Fibroblast of skin of back (primary cell): ENCODE results near the gene TIMM50. TPM values are rescaled to one million over a fixed set of nuclear protein-coding genes. Genes with fewer than 3 reads are reported as not detected.
"Not testable (repeated sequence)": the region's sequence is repeated elsewhere in the genome, so short reads cannot be mapped to it uniquely, and the experiment has no call there.

Experiments used
- DNase-seq: peaks from one replicate; pipeline ENCODE4 v3.0.0-alpha.2; 2013
- polyA plus RNA-seq, 2 experiments: library from polyadenylated mRNA; unstranded; fragments of 120-200 nt; gene quantifications; one replicate each; pipeline ENCODE4 v1.2.1, GENCODE V29; 2013; ENCODE audit not compliant: insufficient read length in 2 of 2

The TIMM50 gene
- 85.5 TPM for polyA plus RNA-seq (2013, experiment 1 of 2; ENCODE audit: insufficient read length)
- 54.2 TPM for polyA plus RNA-seq (2013, experiment 2 of 2; ENCODE audit: insufficient read length)

DNA sequence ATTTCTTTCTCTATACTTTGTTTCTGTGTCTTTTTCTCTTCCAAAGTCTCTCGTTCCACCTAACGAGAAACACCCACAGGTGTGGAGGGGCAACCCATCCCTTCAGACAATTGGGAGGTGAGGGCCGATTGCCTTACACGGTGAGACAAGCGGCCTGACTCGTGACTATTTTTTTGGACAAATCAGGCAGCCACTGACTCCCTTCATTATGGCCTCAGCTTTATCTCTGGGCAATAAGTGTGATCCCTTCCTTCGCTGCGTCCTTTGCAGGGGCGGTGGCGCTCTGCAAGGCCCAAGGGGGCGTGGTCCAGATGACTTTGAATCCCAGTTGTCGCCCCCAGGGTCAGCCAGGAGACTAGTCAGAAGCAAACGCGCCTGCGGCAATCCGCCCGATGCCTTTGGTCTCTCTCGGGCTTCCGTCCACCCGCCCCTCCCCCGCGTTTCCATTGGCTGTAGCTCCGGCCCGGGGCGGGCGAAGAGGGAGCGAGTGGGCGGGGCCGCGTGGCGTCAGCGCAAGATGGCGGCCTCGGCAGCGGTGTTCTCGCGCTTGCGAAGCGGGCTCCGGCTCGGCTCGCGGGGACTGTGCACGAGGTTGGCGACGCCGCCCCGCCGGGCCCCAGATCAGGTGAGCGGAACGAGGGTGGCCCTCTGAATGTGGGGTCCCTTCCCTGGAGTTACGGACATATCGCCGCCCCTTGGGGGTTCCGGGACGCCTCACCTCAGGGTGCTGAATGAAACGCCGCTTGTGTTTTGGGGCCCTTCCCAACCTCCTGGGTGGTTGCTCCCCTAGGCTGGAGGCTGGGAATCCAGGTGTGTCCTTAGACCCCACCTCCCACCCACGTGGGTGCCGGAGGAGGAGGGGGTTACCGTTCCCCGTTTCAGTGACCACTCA, at the start of gene TIMM50:
TSS of gene TIMM50 (plus strand) at position 502 of the 892 bp plus-strand sequence. CDS start at position 518, 16 bp downstream.
- DNase-seq: peak; percentile 95

DNA sequence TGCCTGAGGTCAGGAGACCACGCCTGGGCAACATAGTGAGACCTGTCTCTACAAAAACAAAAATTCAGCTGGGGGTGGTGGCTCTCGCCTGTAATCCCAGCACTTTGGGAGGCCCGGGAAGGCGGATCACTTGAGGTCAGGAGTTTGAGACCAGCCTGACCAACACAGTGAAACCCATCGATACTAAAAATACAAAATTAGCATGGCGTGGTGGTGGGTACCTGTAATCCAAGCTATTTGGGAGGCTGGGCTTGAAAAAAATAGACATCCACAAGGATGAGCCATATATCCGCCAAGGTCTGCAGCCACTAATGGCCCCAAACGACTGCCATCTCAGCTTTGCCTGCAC, 48.0 kb upstream of the TIMM50 start:
- DNase-seq: no peak

DNA sequence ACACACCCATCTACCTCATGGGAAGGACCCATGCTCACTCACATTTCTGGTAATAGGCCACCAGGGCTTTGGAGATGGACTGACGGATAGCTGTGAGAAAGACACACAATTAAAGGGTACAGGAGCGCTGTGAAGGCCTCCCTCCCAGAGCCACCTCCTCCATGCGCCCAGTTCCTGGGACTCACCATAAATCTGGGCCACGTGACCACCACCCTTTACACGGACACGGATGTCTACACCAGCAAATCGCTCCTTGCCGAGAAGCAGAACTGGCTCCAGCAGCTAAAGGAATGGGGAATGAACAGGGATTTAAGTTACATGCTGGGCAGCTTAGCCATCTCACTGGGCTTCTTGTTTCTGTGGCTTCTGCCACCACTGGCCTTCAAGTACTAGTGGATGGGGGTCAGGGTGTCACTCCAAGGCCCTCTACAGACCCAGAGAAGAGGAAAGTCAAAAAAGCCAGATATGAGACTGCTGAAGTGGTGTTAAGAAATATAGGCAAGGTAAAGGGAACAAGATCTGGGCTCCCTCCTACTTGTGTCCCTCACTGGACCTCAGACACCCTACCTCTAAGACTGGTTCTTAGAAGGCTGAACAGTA, 47.1 kb upstream of the TIMM50 start:
- DNase-seq: no peak

DNA sequence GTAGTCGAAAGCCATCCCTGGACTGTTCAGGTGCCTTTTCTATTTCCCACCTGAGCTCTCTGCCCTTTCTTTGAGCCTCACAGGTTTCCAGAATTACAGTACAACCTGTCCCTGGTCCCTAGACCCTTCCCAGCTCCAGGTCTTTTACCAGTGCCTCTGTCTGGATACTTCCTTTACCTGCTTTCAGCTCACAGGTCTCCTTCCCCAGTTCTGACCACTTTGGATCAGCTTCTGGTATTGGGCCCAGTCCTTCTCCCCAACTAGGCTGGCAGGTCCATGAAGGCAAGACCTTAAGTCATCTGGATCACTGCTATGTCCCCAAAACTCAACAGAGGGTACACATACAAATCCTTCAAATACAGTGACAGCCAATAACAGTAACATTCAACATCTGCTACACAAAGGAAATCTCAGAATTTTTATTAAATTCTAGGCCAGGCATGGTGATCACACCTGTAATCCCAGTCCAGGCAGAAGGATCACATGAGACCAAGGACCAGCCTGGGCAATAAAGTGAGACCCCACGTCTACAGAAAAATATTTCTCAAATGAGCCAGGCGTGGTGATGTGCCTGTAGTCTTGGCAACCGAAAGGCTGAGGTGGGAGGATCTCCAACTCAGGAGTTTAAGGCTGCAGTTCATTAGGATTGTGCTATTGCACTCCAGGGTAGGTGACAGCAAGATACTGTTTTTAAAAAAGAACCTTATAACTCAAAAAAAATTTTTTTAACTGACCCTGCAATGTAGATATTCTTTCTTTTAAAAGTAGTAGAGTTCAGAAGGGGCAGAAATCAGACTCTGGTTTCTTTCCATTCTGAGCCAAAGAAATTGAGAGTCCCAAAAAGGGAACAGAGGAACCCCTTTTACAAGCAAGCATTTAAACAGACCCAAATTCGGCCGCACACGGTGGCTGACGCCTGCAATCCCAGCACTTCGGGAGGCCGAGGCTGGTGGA, 46.2 kb upstream of the TIMM50 start:
- no peak for DNase-seq

DNA sequence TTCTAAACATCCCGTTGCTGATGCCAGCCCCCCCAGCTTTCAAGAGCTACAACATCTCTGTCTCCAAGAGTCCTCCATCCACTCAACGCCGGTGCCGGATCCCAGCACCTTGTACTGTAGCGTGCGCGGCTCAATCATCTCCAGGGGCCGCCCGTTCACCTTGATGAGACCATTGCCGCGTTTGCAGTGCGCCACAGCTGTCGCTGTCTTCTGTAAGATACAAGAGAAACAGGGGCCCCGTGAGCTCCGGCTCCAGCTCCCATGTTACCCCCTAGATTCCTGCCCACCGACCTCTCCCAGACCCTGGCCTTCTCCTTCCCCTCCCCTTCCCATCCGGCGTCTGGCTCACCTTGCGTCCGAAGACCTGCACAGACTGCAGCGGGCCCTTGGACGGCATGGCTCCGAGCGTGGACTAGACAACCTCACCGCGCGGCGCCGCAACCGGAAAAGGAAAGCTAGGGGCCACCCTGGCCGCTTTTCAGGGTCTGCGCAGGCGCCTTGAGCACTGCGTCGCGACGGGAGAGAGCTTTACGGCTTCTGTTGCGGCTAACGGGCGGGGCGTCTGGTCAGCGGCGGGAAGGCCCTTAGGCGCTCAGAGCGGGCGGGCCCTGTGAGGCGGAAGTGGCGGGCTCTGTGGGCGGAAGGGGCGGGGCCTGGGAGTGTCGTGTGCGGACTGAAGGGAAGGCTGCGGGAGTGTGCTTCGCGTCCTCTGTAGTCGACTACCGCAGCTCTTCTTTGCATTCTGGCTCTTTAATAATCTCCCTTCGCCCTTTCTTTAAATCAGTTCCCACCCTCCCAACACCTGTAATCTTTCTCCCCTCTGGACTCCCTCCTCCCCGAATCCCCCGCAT, 44.9 kb upstream of the TIMM50 start, which contains the start of gene RPS16:
TSS of gene RPS16 (minus strand) at position 451 of the 851 bp plus-strand sequence. CDS start at position 397, 54 bp downstream.
- peak; percentile 97 for DNase-seq

DNA sequence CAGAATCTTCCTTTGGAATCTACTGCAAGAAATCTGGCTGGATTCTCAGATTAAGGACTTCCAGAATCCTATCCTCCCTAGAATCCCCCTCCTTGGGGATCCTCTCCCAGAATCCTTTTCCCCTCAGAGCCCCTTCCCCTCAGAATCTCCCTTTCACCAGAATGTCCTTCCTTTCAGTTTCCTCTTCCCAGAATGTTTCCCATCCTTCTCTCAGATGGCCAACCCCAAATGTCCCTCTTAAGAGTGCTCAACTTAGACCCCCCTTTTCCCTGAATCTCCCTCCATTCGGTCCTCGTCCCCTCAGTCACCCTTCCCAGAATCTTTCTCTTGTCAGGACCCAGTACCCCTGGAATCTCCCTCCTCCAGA, 44.3 kb upstream of the TIMM50 start:
- no peak for DNase-seq

DNA sequence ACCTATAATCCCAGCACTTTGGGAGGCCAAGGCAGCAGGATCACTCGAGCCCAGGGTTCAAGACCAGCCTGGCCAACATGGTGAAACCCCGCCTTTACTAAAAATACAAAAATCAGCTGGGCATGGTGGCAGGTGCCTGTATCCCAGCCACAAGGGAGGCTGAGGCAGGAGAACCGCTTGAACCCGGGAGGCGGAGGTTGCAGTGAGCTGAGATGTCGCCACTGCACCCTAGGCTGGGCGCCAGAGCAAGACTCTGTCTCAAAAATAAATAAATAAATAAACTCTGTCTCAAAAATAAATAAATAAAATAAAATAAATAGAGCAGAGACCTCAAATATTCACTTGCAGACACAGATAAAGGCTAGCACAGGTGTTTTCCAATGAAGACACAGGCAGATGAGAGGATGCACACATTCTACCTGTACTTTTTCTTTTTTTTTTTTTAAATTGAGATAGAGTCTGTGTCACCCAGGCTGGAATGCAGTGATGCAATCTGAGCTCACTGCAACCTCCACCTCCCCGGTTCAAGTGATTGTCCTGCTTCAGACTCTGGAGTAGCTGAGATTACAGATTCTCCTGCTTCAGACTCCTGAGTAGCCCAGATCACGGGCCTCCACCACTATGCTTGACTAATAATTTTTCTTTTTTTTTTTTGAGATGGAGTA, 42.2 kb upstream of the TIMM50 start:
- peak; percentile 26 for DNase-seq

DNA sequence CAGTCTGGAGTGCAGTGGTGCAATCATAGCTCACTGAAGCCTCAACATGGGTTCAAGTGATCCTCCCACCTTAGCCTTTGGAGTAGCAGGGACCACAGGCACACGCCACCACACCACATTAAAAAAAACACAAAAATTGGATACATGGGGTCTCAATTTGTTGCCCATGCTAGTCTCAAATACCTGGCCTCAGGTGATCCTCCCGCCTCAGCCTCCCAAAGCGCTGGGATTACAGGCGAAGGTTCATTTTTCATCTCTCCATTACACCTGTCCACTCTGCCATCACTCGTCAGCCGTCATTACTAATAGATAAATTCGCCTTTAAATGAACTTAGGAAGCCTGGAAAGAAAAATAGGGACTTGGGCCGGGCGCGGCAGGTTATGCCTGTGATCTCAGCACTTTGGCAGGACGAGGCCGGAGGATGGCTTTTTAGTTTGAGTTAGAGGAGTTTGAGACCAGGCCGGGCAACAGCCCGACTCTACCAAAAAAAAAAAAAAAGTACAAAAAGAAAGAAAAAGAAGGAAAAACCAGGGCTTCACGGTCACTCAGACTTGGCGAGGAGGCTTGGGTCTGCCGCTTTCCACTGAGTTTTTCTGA, 35.9 kb upstream of the TIMM50 start:
- DNase-seq: peak; percentile 19

DNA sequence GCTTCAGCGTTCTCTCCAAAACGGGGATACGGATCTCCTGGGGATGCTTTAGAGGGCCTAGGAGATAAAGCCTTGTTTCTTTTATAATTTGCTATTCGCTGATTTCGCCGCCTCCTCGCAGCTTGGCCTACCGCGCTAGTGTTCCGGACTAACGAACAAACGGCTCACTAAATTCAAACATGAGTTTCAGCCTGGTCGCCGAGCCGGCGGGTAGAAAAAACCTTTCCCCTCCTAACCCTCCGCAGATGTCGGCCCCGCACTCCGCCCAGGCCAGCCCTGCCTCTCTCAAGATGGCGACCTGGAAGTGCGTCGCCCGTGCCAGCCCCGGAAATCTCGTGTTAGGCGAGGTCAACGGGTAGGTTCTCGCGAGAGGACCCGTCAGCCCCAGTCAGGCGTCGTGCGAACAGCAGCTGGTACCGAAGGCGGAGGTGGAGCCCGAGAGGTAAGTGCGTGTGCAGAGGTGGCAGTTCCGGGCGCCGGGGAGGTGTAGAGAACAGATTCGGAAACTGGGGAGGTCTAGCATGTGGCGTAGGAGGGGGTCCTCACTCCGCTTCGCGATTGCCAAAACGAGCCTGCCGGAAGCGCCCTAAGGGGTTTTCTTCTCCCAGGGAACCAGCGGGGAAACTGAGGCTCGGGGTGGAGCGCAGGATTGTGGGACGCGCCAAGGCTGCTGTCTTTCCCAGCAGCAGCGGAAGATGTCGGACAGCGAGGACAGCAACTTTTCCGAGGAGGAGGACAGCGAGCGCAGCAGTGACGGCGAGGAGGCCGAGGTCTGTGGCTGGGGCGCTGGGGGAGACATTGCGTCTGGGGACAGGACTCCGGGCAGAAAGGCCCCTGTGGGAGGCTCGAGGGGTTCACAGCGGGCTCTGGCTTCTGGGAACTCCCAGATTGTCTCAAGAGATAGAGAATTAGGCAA, 35.2 kb upstream of the TIMM50 start, which contains the start of gene SUPT5H:
TSS of gene SUPT5H (plus strand) at position 387 of the 916 bp plus-strand sequence. CDS start at position 696, 309 bp downstream.
- DNase-seq: peak; percentile 96

DNA sequence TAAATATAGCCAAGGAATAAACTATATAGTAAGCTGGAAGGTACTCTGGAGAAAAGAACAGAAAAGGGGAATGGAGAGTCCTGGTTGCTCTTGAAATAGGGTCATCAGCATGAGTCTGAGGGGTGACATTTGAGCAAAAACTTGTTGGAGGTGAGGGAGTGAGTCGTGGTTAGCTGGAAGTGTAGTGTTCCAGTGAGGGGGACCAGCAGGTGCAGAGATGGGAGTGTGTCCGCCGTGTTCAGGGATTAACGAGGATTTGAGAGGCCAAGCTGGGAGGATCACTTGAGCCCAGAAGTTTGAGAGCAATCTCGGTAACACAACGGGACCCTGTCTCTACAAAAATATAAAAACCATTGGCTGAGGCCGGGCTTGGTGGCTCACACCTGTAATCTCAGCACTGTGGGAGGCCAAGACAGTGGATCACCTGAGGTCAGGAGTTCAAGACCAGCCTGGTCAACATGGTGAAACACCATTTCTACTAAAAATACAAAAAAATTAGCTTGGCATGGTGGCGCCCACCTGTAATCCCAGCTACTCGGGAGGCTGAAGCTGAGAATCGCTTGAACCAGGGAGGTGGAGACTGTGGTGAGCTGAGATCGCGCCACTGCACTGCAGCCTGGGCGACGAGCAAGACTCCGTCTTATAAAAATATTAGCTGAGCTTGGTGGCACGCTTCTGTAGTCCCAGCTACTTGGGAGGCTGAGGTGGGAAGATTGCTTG, 34.1 kb upstream of the TIMM50 start:
- DNase-seq: no peak

DNA sequence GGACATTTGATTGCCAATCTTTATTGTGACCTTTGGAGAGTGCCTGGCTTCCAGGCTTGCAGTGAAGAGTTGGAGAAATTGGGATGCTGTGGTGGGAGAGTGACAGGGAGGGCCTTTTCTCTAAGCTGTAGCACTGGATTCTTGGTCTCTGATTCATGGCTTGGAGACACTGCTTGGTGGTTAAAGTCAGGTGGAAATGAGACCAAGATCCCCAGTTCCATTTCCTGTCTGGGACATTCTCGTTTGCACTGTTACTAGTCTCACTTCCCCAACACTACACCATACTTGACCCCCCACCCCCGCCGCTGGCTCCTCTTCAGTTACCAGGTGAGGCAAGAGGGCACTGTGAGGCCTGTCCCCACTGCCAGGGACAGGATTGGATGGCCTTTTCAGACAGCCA, 32.4 kb upstream of the TIMM50 start:
- DNase-seq: peak; percentile 56

DNA sequence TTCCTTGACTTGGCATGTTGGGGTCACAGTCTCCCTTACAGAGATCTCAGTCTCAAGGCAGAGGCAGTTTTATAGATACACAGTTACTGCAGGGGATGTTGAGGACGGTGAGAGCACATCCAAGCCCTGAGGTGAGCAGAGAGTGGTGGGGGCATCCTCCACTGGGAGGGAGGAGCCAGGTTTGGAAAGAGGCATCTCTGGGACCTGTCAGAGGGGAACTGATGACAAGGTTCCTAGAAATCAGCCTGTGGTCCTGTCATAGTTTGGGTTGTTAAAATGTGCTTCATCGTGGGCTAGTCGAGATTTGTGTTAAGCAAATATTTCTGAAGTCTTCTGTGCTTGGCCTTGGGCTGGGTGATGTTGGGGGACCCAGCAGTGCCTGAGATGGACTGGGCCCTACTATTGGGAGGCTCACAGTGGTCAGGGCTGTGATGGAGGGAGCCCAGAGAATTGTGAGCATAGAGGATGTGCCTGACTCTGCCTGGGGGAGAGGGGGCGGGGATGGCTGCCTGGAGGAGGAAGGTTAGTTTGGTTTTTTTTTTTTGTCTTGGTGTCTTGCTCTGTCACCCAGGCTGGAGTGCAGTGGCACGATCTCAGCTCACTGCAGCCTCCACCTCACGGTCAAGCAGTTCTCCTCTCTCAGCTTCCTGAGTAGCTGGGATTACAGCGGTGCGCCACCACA, 31.4 kb upstream of the TIMM50 start:
- DNase-seq: no peak

DNA sequence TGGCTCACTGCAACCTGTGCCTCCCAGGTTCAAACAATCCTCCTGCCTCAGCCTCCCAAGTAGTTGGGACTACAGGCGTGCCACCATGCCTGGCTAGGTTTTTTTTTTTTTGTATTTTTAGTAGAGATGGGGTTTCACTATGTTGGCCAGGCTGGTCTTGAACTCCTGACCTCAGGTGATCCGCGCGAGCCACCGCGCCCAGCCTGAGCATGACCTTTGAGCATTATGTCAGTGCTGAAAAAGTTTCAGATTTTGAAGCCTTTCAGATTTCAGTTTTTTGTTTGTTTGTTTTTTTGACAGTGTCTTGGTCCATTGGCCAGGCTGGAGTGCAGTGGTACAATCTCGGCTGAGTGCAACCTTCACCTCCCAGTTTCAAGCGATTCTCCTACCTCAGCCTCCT, 29.4 kb upstream of the TIMM50 start:
- not testable (repeated sequence) for DNase-seq

DNA sequence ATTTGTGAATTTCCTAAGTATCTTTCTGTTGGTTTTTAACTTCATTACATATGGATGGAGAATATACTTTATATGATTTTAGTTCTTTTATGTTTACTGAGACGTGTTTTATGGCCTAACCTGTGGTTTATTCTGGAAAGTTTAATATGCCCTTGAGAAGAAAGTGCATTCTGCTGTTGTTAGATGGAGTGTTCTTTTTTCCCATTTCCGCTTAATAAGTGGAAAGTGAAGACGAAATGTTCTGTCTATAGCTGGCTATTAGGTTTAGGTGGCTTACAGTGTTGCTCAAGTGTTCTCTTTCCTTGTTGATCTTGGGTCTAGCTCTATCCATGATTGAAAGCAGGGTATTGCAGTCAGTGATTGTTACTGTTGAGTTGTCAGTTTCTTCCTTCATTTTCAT, 17.2 kb upstream of the TIMM50 start:
- DNase-seq: no peak

DNA sequence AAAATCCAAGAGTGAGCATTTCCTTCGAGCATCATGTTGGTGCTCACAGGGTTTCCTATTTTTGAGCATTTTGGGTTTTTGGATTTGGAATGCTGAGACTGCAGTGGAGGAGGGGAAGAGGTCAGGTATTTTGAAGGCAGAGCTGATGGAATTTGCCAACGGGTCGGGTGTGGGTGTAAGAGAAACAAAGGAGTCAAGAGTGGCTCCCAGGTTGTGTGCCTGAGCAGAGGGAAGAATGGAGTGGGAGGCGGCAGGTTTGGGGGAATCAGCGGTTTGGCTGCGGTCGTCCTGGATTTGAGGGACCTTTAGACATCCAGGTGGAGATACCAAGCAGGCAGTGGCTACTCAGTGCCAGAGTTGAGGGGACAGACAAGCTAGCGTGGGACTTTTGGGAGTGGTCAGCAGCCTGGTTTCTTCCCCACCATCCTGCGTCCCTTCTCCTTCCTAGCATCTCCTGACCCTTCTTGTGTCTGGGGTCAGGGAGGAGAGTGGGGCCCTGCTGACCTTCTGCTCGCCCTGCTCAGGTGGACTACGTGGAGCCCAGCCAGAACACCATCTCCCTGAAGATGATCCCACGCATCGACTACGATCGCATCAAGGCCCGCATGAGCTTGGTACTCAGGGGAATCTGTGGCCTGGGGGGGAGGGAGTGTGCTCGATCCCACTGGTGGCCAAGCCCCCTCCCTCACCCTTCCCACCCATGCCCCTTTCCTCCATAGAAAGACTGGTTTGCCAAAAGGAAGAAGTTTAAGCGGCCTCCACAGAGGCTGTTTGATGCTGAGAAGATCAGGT, 14.5 kb upstream of the TIMM50 start:
- no peak for DNase-seq

DNA sequence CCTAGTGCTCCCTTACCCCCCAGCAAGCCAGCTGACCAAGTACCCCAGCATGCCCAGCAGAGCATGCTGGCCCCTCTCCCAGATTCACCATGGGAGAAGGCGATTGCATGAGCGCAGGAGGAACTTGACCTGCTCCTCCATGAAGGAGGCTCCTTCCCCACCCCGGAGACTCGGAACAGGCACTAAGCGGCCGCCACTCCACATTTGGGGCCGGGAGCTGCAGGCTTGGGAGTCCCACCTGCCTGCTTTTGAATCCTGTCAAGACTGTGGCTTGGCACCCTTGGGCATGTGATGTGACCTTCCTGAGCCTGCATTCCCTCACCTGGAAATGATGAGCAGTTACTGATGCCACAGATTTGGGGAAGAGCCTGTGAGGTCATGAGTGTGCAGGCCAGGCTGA, 12.7 kb upstream of the TIMM50 start:
- DNase-seq: no peak

DNA sequence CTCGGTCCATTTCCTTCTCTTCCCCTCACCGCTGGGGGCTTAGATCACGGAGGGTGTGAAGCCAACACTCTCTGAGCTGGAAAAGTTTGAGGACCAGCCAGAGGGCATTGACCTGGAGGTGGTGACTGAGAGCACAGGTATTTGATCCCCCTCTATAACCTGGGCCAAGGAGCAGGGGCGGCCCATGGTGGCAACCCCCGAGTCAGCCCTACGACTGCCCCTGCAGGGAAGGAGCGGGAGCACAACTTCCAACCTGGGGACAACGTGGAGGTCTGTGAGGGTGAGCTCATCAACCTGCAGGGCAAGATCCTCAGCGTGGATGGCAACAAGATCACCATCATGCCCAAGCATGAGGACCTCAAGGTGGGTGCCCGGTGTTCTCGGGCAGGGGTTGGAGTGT, 11.6 kb upstream of the TIMM50 start:
- DNase-seq: no peak
